ENCODE data around the gene A3GALT2.

Gene A3GALT2

DNA sequence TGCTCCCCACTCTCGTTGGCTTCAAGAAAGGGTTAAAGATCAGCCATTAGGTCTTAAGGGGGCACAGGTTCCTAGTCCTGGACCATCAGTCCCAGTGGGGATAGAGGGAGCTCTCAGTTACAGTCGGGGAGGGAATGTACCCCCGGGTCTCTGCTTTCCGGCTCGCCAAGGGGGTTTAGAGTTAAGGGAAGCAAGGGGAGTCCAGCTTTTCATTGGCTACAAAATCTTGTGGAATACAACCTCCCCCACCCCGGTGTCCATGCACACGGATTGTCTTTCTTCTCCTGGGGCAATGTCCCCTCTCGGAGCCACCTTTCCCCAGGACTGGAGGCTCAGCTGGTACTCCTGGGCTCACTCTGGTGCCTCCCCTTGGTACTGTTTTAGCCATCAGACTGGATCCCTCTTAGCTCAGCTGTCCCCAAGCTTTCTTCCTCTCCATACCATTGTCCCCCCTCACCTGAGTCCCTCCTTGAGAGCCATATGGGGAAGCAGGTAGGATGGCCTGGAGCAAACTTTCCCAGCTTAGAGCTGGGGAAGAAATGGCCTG lies at the start of gene A3GALT2:
A3GALT2 (minus strand) TSS at position 480 of the 547 bp plus-strand sequence; CDS start at position 480, 0 bp downstream.
- no peak for FAIRE-seq

- FAIRE-seq, result no peak
Measured at GRCh38 chr1:33370301-33370700, 49.4 kb upstream of the A3GALT2 start.

GRCh38 chr1:33369764-33370163 lies 48.9 kb upstream of the A3GALT2 start:
- FAIRE-seq, result no peak

GRCh38 chr1:33369081-33369480 lies 48.2 kb upstream of the A3GALT2 start:
- FAIRE-seq, result no peak

DNA sequence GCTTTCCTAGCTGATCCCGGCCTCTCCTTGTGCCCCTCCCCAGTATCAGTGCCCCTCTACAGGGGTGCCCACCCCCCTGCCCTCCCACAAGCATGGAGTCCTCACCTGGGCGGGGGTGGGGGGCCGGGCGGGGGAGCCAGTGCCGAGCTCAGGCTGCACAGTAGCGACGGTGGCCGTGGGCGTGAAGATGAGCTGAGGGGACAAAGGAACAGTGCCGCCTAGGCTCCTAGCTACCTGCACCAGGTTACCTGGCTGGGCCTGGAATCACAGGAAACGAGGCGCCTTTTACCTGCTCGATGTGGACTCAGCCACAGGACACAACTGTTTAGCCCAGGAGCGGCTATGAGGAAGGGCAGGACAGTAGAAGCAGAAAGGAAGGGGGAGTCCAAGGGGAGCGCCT lies 47.5 kb upstream of the A3GALT2 start:
- no peak for FAIRE-seq

GRCh38 chr1:33367485-33368405 lies 46.8 kb upstream of the A3GALT2 start:
- no peak for FAIRE-seq

DNA sequence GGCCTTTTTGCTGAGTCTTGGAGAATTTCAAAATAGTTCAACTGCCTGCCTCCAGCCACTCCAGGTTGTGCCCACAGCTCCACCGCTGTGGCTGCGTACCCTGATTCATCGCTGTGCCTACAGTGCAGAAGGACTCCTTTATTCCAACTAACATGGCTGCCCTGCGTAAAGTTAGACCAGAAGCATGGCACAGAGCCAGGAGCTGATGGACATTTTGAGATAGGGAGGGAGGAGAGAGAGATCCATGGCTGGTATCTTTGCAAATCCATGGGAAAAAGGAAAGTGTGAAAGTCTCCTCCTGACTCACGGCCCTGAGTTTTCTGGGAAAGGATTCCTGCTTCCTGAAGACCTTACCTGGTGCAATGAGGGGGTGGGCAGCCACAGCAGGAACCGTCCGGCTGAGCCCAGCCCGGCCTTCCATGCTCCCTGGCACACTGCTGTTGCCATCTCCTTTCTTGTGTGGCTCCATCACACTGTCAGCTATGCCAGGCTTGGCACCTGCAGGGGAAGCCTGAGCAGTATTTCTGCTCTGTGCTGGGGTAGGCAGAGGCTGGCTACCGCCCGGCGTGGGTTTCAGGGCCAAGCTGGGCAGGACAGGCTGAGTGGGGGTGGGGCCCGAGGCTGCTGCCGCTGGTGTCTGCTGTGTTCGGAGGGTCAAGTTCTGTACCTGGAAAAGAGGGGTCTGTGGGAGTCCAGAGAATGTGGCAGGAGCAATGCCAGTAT lies 46.0 kb upstream of the A3GALT2 start:
- FAIRE-seq, result no peak

GRCh38 chr1:33365560-33365997 lies 44.7 kb upstream of the A3GALT2 start:
- FAIRE-seq, result no peak

DNA sequence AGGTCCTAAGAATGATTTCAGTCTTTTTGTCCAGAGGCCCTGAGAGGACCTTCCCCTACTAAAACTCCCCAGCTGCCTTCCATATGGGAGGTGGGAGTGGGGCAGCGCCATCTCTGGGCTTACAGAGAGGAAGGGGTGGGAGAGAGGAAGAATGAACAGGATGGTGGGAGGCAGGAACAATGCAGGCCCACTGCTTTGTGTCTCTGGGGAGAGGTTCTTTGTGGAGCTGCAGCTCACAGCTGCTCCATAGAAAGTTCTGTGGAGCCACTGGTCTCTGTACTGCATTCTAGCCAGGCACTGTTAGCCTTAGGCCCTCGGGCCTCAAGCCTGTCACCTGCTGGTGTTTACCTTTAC lies 43.6 kb upstream of the A3GALT2 start:
- FAIRE-seq, result no peak

GRCh38 chr1:33363470-33363861 lies 42.6 kb upstream of the A3GALT2 start:
- no peak for FAIRE-seq

- FAIRE-seq, result no peak
Measured at GRCh38 chr1:33363021-33363420, 42.1 kb upstream of the A3GALT2 start.

GRCh38 chr1:33361532-33362235 lies 40.8 kb upstream of the A3GALT2 start:
- no peak for FAIRE-seq

- FAIRE-seq, result no peak
Measured at GRCh38 chr1:33360367-33360766, 39.5 kb upstream of the A3GALT2 start.

- no peak for FAIRE-seq
Measured at GRCh38 chr1:33359931-33360330, 39.0 kb upstream of the A3GALT2 start.

- FAIRE-seq, result no peak
Measured at GRCh38 chr1:33358795-33359503, 38.1 kb upstream of the A3GALT2 start.

GRCh38 chr1:33358114-33358794 lies 37.4 kb upstream of the A3GALT2 start:
- no peak for FAIRE-seq

DNA sequence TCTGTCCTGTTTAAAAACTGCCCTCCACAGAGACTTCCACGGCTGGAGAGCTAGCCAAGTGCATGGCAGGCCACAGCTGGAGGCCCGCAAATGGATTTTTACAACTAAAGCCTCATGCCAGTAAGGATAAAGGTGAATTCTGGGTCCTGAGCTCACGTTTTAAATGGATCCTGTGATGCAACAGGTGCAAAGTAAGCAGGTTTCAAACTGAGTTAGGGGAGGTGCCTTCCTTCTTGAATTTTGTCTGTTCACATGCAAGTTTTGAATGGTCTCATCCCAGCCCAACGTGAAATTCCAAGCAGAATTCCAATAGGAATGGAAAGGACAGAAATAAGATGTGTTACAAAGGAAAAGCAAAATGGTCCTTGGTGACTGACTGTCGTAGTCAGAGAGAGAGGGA lies 36.2 kb upstream of the A3GALT2 start:
- FAIRE-seq, result no peak

DNA sequence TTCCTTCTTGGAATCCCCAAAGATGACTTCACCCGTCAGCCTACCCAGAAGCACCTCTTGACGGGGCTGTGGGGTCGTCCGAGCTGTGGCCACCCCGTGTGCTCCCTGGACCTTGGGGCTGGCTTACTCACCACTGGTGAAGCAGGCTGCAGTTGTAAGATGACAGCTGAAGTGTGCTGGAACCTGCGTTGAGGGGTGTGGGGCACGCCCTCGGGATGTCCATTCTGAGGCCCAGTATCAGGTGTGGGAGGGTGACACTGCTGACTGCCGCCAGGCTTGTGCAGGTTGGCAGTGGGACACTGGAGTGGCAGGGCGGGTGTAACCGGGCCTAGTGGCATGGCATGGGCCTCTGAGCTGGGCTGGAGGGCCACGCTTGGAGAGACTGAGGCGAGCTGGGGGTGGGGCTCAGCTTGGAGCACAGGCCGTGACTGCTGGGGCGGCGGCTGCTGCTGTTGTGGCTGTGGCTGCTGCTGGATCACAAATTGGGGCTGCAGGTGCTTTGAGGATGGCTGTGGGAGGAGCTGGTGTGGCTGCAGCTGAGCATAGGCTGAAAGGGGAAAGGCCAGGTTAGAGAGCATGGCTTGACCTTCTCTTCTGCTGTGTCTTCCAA lies 33.9 kb upstream of the A3GALT2 start:
- no peak for FAIRE-seq

DNA sequence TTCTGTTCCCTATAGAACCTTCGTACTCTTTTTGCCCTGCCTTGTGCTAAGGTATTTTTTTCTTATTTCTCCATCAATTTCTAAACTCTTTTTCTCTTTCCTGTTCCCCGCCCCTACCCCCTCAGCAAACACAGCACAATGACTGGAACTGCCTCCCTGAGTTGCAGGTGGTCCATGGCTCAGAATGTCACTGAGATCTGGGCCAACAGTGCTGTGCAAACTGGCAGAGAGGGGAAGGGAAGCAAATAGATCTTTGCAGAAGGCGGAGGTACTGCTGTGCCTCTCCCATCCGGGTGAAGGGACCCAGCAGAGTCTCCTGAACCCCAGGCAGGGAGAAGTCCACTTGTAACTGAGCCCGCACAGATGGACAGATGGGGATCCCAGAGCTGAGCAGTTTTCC lies 32.6 kb upstream of the A3GALT2 start:
- no peak for FAIRE-seq

- no peak for FAIRE-seq
Measured at GRCh38 chr1:33351281-33351660, 30.4 kb upstream of the A3GALT2 start.

DNA sequence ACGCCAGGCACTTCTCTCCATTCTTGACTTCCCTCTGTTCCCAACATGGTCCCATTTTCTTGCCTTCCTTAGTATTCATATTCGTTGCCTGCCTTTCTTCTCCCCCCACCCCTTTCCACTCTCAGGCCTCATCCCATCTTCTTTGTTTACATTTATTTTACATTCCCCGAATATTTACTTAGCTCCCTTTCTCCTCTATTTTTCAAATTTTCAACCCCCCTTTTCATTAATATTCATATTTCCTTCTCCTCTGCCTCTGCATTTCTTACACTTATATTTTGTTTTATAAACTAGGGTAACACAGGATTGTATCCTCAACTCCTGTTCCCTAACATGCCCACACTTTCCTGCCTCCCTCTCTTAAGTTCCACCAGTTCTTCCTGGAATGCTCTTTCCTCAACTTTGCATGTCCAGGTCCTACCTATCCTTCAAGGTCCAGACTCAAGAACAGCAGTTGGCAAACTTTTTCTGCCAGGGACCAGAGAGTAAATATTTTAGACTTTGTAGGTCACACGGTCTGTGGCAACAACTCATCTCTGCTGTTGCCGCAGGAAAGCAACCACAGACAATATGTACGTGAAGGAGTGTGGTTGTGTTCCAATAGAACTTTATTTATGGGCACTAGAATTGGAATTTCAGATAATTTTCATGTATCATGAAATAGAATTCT lies 29.8 kb upstream of the A3GALT2 start:
- FAIRE-seq, result no peak

Measured in islet of Langerhans (tissue), 1 donor.